Measurements from ENCODE around the gene SMG6. TPM values are rescaled to one million over a fixed set of nuclear protein-coding genes. Genes with fewer than 3 reads are reported as not detected.

Gene SMG6
- total RNA-seq, 1 donor from 2014 or later, result 38.1 TPM

GRCh38 chr17:2051061-2051932 lies 252.3 kb downstream of the SMG6 start:
- TF ChIP-seq CTCF (IDR thresholded peaks at IDR 0.05; ENCODE audit: unreplicated experiment), result no peak
- H3K27ac Mint-ChIP-seq (ENCODE audit: unreplicated experiment), result peak overlapping the region; percentile 24
- H3K4me1 Mint-ChIP-seq (ENCODE audit: unreplicated experiment), result peaks cover 11% of the 10 kb centered on the region
- no peaks in the 10 kb centered on the region for H3K9me3 Mint-ChIP-seq (ENCODE audit: unreplicated experiment)
- peak; percentile 33 for DNase-seq (ENCODE audit: low spot score)
- H3K27me3 Mint-ChIP-seq (ENCODE audit: unreplicated experiment), result peaks cover 23% of the 10 kb centered on the region
- H3K4me3 Mint-ChIP-seq (ENCODE audit: unreplicated experiment), result peak overlapping the region; percentile 25
- peaks cover 8% of the 10 kb centered on the region for H3K36me3 Mint-ChIP-seq (ENCODE audit: low read depth, unreplicated experiment)

- Mint-ChIP-seq H3K4me1 (ENCODE audit: unreplicated experiment) (peaks cover 11% of the 10 kb centered on the region), H3K9me3 (ENCODE audit: unreplicated experiment) (no peaks in the 10 kb centered on the region), H3K27ac (ENCODE audit: unreplicated experiment) (no peak overlapping the region), H3K36me3 (ENCODE audit: low read depth, unreplicated experiment) (peaks cover 8% of the 10 kb centered on the region), H3K27me3 (ENCODE audit: unreplicated experiment) (peaks cover 22% of the 10 kb centered on the region), H3K4me3 (ENCODE audit: unreplicated experiment) (no peak overlapping the region)
- no peak for TF ChIP-seq CTCF (IDR thresholded peaks at IDR 0.05; ENCODE audit: unreplicated experiment)
- DNase-seq (ENCODE audit: low spot score), result peak; percentile 62
These were observed 253.1 kb downstream of the SMG6 start for GRCh38 chr17:2050300-2051060.

GRCh38 chr17:2049333-2050299 lies 254.0 kb downstream of the SMG6 start:
- DNase-seq (ENCODE audit: low spot score), result peak; percentile 86
- Mint-ChIP-seq H3K4me3 (ENCODE audit: unreplicated experiment) (peak overlapping the region; percentile 89), H3K27ac (ENCODE audit: unreplicated experiment) (peak overlapping the region; percentile 64), H3K36me3 (ENCODE audit: low read depth, unreplicated experiment) (peaks cover 10% of the 10 kb centered on the region), H3K27me3 (ENCODE audit: unreplicated experiment) (peaks cover 22% of the 10 kb centered on the region), H3K9me3 (ENCODE audit: unreplicated experiment) (no peaks in the 10 kb centered on the region), H3K4me1 (ENCODE audit: unreplicated experiment) (peaks cover 12% of the 10 kb centered on the region)
- TF ChIP-seq CTCF (IDR thresholded peaks at IDR 0.05; ENCODE audit: unreplicated experiment), result no peak

- no peak for TF ChIP-seq CTCF (IDR thresholded peaks at IDR 0.05; ENCODE audit: unreplicated experiment)
- DNase-seq (ENCODE audit: low spot score), result no peak
- Mint-ChIP-seq H3K4me3 (ENCODE audit: unreplicated experiment) (peak overlapping the region; percentile 89), H3K27me3 (ENCODE audit: unreplicated experiment) (peaks cover 18% of the 10 kb centered on the region), H3K9me3 (ENCODE audit: unreplicated experiment) (no peaks in the 10 kb centered on the region), H3K4me1 (ENCODE audit: unreplicated experiment) (peaks cover 13% of the 10 kb centered on the region), H3K36me3 (ENCODE audit: low read depth, unreplicated experiment) (peaks cover 14% of the 10 kb centered on the region), H3K27ac (ENCODE audit: unreplicated experiment) (peak overlapping the region; percentile 64)
These were observed 254.8 kb downstream of the SMG6 start for GRCh38 chr17:2048805-2049204.

Data from endothelial cell (in vitro differentiated cells).